ENCODE results near the gene USP16. TPM values are rescaled to one million over a fixed set of nuclear protein-coding genes. Genes with fewer than 3 reads are reported as not detected.
A peak's percentile ranks its signal among the peaks of the same experiment; 100 is the strongest.

The USP16 gene
- total and polyA plus RNA-seq, 2 of the 13 experiments (the other 11 are each of a cell fraction or from before 2014, with no cell fraction given) = 16.5 to 46.9 TPM

- TF ChIP-seq RXRA (CRISPR knock-in tag; IDR thresholded peaks at IDR 0.05) = peak; percentile 82
- peak; percentile 89 for TF ChIP-seq ZNF772 (CRISPR knock-in tag; IDR thresholded peaks at IDR 0.05)
- TF ChIP-seq ZNF337 (CRISPR knock-in tag; IDR thresholded peaks at IDR 0.05; ENCODE audit: borderline replicate concordance, low read depth) = peak; percentile 73; the same call in 1 of the 2 replicates
- peak; percentile 88 for TF ChIP-seq TFDP2 (CRISPR knock-in tag; IDR thresholded peaks at IDR 0.05)
- no peak for TF ChIP-seq IRX3 (CRISPR knock-in tag; IDR thresholded peaks at IDR 0.05; ENCODE audit: borderline replicate concordance, low read depth)
- no peak for TF ChIP-seq CTCF (CRISPR knock-in tag; IDR thresholded peaks at IDR 0.05)
- TF ChIP-seq ZNF572 (CRISPR knock-in tag; IDR thresholded peaks at IDR 0.05) = 0 out of 2 replicates have a peak, but pooled peaks have one; percentile 10
- TF ChIP-seq ATRX (CRISPR knock-in tag; IDR thresholded peaks at IDR 0.05; ENCODE audit: borderline replicate concordance) = no peak
- TF ChIP-seq ATF7 (IDR thresholded peaks at IDR 0.05) = no peak
- TF ChIP-seq ATF7 (CRISPR knock-in tag; IDR thresholded peaks at IDR 0.05) = peak; percentile 60
- peak; percentile 59 for TF ChIP-seq ZNF331 (CRISPR knock-in tag; IDR thresholded peaks at IDR 0.05)
- peak; percentile 86 for TF ChIP-seq ZGPAT (CRISPR knock-in tag; IDR thresholded peaks at IDR 0.05)
- no peak for TF ChIP-seq ZNF549 (CRISPR knock-in tag; IDR thresholded peaks at IDR 0.05)
- TF ChIP-seq ZKSCAN5 (CRISPR knock-in tag; IDR thresholded peaks at IDR 0.05) = no peak
- peak; percentile 87; the same call in 1 of the 2 replicates for TF ChIP-seq NFKB2 (CRISPR knock-in tag; IDR thresholded peaks at IDR 0.05; ENCODE audit: borderline replicate concordance)
- TF ChIP-seq ZNF781 (CRISPR knock-in tag; IDR thresholded peaks at IDR 0.05; ENCODE audit: borderline replicate concordance, not compliant biosample characterization) = no peak
- no peak for TF ChIP-seq FOXM1 (CRISPR knock-in tag; IDR thresholded peaks at IDR 0.05)
- TF ChIP-seq SMYD3 (CRISPR knock-in tag; IDR thresholded peaks at IDR 0.05) = peak; percentile 19; the same call in 1 of the 2 replicates
- no peak for TF ChIP-seq ZNF3 (CRISPR knock-in tag; IDR thresholded peaks at IDR 0.05)
- TF ChIP-seq ZSCAN12 (CRISPR knock-in tag; IDR thresholded peaks at IDR 0.05) = no peak
- TF ChIP-seq WIZ (CRISPR knock-in tag; IDR thresholded peaks at IDR 0.05) = no peak
- TF ChIP-seq ZNF160 (CRISPR knock-in tag; IDR thresholded peaks at IDR 0.05) = peak; percentile 80; the same call in 1 of the 2 replicates
These were observed 21.9 kb upstream of the USP16 start (continued) for GRCh38 chr21:29002442-29003144.

Data from HepG2 (cell line).